GM23338 (cell line): ENCODE results near the gene IQCE. TPM values are rescaled to one million over a fixed set of nuclear protein-coding genes. Genes with fewer than 3 reads are reported as not detected.
A peak's percentile ranks its signal among the peaks of the same experiment; 100 is the strongest.

ENCODE experiments used
- ATAC-seq: fragments of 200-7000 bp; cut with Tn5 transposase; 3 replicates; pipeline ENCODE4 v1.9.1; 2020
- DNase-seq: peaks from one replicate; pipeline ENCODE4 v3.0.0-alpha.2; 2015; ENCODE audit warnings: low spot score
- H2AFZ ChIP-seq: fragments of 200-600 bp; sonication (generic); 2 replicates; pipeline ENCODE4 v1.8.0; 2016; ENCODE audit warnings: antibody characterized with exemption, mild to moderate bottlenecking, moderate library complexity
- H3F3A ChIP-seq: fragments of 200-600 bp; sonication (generic); replicated peaks from 2 replicates; pipeline ENCODE4 v1.8.0; 2017; ENCODE audit warnings: antibody characterized with exemption, mixed run types, low read depth
- H3K27ac ChIP-seq: fragments of 200-600 bp; sonication (generic); 2 replicates; pipeline ENCODE4 v1.6.1; 2016; ENCODE audit warnings: low read depth
- H3K27me3 ChIP-seq: fragments of 200-600 bp; sonication (generic); 2 replicates; pipeline ENCODE4 v1.8.0; 2016; ENCODE audit warnings: mild to moderate bottlenecking, mixed run types, moderate library complexity; ENCODE audit not compliant: insufficient read depth
- H3K36me3 ChIP-seq: fragments of 200-600 bp; sonication (generic); 2 replicates; pipeline ENCODE4 v1.8.0; 2016; ENCODE audit warnings: mild to moderate bottlenecking; ENCODE audit not compliant: insufficient read depth
- H3K4me1 ChIP-seq: fragments of 200-600 bp; sonication (generic); 2 replicates; pipeline ENCODE4 v1.8.0; 2016; ENCODE audit warnings: mild to moderate bottlenecking, moderate library complexity; ENCODE audit not compliant: insufficient read depth
- H3K4me2 ChIP-seq: fragments of 200-600 bp; sonication (generic); 2 replicates; pipeline ENCODE4 v1.7.1; 2017; ENCODE audit warnings: mixed run types
- H3K4me3 ChIP-seq: fragments of 200-600 bp; sonication (generic); 2 replicates; pipeline ENCODE4 v1.6.1; 2016; ENCODE audit warnings: mixed run types
- H3K79me2 ChIP-seq: fragments of 200-600 bp; sonication (generic); replicated peaks from 2 replicates; pipeline ENCODE4 v1.8.0; 2017; ENCODE audit warnings: mild to moderate bottlenecking; ENCODE audit not compliant: insufficient read depth
- H3K9me2 ChIP-seq: fragments of 200-600 bp; sonication (generic); 2 replicates; pipeline ENCODE4 v1.8.0; 2017; ENCODE audit not compliant: insufficient read depth
- H4K20me1 ChIP-seq: fragments of 200-600 bp; sonication (generic); replicated peaks from 2 replicates; pipeline ENCODE4 v1.8.0; 2017; ENCODE audit warnings: mild to moderate bottlenecking; ENCODE audit not compliant: insufficient read depth
- H3K27ac Mint-ChIP-seq: 2 replicates; pipeline ENCODE4 v1.8.0; 2020; ENCODE audit warnings: inconsistent platforms, mild to moderate bottlenecking, moderate library complexity, mixed read lengths
- H3K27me3 Mint-ChIP-seq: 3 replicates; pipeline ENCODE4 v1.8.0; 2022; ENCODE audit warnings: low read depth, mild to moderate bottlenecking, moderate library complexity, mixed read lengths, inconsistent platforms; ENCODE audit not compliant: insufficient read depth, poor library complexity
- H3K36me3 Mint-ChIP-seq: 3 replicates; pipeline ENCODE4 v1.8.0; 2021; ENCODE audit warnings: low read depth, mild to moderate bottlenecking, inconsistent platforms, moderate library complexity, mixed read lengths
- H3K4me1 Mint-ChIP-seq: 3 replicates; pipeline ENCODE4 v1.8.0; 2020; ENCODE audit warnings: mild to moderate bottlenecking, inconsistent platforms, mixed read lengths
- H3K4me3 Mint-ChIP-seq: 3 replicates; pipeline ENCODE4 v1.8.0; 2021; ENCODE audit warnings: moderate library complexity, mild to moderate bottlenecking, inconsistent platforms, mixed read lengths
- H3K9me3 Mint-ChIP-seq: 3 replicates; pipeline ENCODE4 v1.8.0; 2020; ENCODE audit warnings: moderate library complexity, mild to moderate bottlenecking, inconsistent platforms, mixed read lengths
- EZH2 ChIP-seq: fragments of 200-600 bp; sonication (generic); IDR thresholded peaks from one replicate; pipeline ENCODE4 v1.8.0; 2017; ENCODE audit warnings: antibody characterized with exemption, mild to moderate bottlenecking, low read depth; ENCODE audit not compliant: unreplicated experiment
- ZNF331 ChIP-seq: fragments of 250-450 bp; sonication (Bioruptor Pico); IDR thresholded peaks from 2 replicates; pipeline ENCODE4 v1.5.0; 2020; ENCODE audit warnings: low read depth, mild to moderate bottlenecking, moderate library complexity
- ZNF462 ChIP-seq: fragments of 250-450 bp; sonication (Bioruptor Pico); IDR thresholded peaks from 2 replicates; pipeline ENCODE4 v1.5.0; 2020; ENCODE audit warnings: mild to moderate bottlenecking, moderate library complexity
- polyA plus RNA-seq: library from polyadenylated mRNA; unstranded; fragments of >200 nt; fragmentation: Nextera tagmentation; extraction: Ambion mirVana; gene quantifications from 2 replicates; pipeline ENCODE4 v1.2.1, GENCODE V29; 2016
- total RNA-seq: library from RNA; depleted of rRNA; stranded (reverse); fragments of >200 nt; shearing (Covaris generic); gene quantifications from 2 replicates; pipeline ENCODE4 v1.2.3, GENCODE V29; 2014
- TF ChIP-seq, protein P1 (sequence below), 2 experiments: fragments of 200-600 bp in 1 of 2; sonication (generic) in 1 of 2; conservative IDR thresholded peaks; 2 replicates each; pipeline versions ENCODE4 v1.5.1 to v1.6.1; 2016 to 2017; ENCODE audit warnings: antibody characterized with exemption in 2 of 2, low read depth in 2 of 2, mild to moderate bottlenecking in 2 of 2, moderate library complexity in 1 of 2

IQCE gene
- total and polyA plus RNA-seq, 2 experiments from 2014 or later: 5.0 to 7.7 TPM

DNA sequence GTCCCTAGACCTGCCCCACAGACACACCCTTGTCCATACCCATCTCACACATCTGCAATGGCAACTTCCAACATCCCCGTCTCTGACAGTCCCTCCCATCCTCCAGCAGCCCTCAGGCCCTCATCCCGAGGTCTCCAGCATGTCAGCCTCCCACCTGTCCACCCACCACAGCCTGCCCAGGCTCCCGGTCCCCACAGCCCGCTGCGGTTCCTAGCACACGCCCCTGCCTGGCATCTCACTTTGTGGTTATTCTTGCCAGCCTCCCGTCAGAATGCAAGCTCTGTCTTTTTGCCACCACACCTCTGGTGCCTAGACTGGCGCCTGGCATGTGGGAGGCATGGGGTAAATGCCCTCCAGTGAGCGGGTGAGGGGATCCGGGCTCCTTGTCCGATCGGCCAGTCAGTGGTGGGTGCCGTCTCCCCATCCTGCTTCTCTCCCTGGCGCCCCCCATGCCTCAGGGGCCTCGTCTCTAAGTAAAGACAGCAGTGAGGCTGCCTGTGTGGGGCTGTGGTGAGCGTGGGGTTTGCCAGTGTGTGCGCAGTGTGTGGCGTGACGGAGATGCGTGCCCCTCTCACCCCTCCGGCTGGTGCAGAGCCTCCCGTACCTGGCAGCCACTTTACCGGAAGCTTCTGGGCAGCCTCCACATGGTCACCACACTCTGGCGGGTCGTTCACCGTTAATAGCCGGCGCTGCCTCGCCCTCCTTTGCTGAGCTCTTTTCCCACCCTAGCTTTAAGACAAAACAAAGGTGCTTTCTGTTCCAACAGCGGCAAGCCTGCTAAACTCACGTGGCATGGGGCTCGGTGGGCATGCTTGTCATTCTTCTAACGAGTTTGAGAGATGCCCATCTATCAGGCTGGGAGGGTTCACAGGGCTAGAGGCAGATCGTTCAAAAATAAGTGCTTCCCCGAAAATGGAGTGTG lies 44.5 kb downstream of the IQCE start (continued):
- TF ChIP-seq ZNF462 (CRISPR knock-in tag) (no peak), ZNF331 (CRISPR knock-in tag) (no peak)

DNA sequence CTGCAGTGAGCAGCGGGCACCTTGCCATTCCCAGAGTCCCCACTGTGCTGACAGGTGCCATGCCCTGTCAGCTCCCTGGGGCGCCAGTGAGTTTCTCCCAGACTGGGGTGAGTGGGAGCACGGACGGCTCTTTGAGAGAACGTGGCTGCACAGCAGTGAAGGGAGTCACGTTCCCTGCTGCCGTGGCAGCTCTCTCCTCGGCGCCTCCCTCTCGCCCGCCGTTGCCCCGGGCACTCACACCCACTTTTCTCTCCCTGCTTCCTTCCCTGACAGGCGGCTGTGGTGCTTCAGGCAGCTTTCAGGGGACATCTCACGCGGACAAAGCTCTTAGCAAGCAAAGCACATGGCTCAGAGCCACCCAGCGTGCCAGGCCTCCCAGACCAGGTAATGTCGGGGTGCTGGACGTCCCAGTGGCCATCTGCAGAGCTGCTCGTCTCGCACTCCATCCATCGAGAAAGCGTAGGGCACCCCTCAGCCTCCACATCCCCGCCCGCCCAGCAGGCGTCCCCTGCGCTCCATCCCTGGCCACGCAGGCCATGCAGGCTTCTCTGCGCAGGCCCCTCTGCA lies 45.9 kb downstream of the IQCE start:
- Histone ChIP-seq H3K79me2 (no peaks in the 10 kb centered on the region), H3K27me3 (no peaks in the 10 kb centered on the region), H2AFZ (no peak overlapping the region), H3K4me3 (no peak overlapping the region), H4K20me1 (no peaks in the 10 kb centered on the region), H3K36me3 (no peaks in the 10 kb centered on the region), H3K4me2 (no peak overlapping the region), H3K27ac (no peak overlapping the region), H3K4me1 (no peaks in the 10 kb centered on the region), H3K9me2 (no peaks in the 10 kb centered on the region), H3F3A (0 out of 2 replicates have a peak, but pooled peaks cover 4% of the 10 kb centered on the region)
- TF ChIP-seq, protein P1, sequence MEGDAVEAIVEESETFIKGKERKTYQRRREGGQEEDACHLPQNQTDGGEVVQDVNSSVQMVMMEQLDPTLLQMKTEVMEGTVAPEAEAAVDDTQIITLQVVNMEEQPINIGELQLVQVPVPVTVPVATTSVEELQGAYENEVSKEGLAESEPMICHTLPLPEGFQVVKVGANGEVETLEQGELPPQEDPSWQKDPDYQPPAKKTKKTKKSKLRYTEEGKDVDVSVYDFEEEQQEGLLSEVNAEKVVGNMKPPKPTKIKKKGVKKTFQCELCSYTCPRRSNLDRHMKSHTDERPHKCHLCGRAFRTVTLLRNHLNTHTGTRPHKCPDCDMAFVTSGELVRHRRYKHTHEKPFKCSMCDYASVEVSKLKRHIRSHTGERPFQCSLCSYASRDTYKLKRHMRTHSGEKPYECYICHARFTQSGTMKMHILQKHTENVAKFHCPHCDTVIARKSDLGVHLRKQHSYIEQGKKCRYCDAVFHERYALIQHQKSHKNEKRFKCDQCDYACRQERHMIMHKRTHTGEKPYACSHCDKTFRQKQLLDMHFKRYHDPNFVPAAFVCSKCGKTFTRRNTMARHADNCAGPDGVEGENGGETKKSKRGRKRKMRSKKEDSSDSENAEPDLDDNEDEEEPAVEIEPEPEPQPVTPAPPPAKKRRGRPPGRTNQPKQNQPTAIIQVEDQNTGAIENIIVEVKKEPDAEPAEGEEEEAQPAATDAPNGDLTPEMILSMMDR (conservative IDR thresholded peaks at IDR 0.05; ENCODE audit: low read depth in 2 of 2): peak; percentile 12 to 58; a peak in 2 of 4 replicates
- no peak for TF ChIP-seq EZH2
- no peak for ATAC-seq
- Mint-ChIP-seq H3K36me3 (no peaks in the 10 kb centered on the region; the same call in 2 of the 3 replicates), H3K9me3 (no peaks in the 10 kb centered on the region), H3K27ac (no peak overlapping the region), H3K27me3 (peaks cover 6% of the 10 kb centered on the region), H3K4me3 (no peak overlapping the region), H3K4me1 (peaks cover 9% of the 10 kb centered on the region; the same call in 2 of the 3 replicates)
- no peak for DNase-seq
